ENCODE measurements around the gene PLA2G6. TPM values are rescaled to one million over a fixed set of nuclear protein-coding genes. Genes with fewer than 3 reads are reported as not detected.

PLA2G6 gene
- total RNA-seq, 2 donors from 2014 or later: 41.5 to 68.0 TPM

- ATAC-seq (no peak), DNase-seq (no peak)
- TF ChIP-seq CTCF (IDR thresholded peaks at IDR 0.05) (no peak), POLR2A (IDR thresholded peaks at IDR 0.05) (no peak)
- no peak overlapping the region for H3K27ac ChIP-seq
- no peak overlapping the region for H3K4me3 ChIP-seq
- no peaks in the 10 kb centered on the region for H3K27me3 ChIP-seq
- 90 to 92% methylated on average over 7 to 11 of the region's 11 CpGs for WGBS, 2 donors
- H3K36me3 ChIP-seq (replicated peaks in 1 of 2; ENCODE audit: insufficient read depth in 1 of 2, low read depth in 2 of 2): no peaks in the 10 kb centered on the region
- no peaks in the 10 kb centered on the region for H3K9me3 ChIP-seq
- intact Hi-C loops (cut with DNase I): no loop called here
- no peaks in the 10 kb centered on the region for H3K4me1 ChIP-seq
Observed at GRCh38 chr22:38139901-38140300, 41.7 kb downstream of the PLA2G6 start.

- H3K9me3 ChIP-seq: no peaks in the 10 kb centered on the region
- no peak for TF ChIP-seq CTCF (IDR thresholded peaks at IDR 0.05)
- no peak for TF ChIP-seq POLR2A (IDR thresholded peaks at IDR 0.05)
- no peaks in the 10 kb centered on the region for H3K36me3 ChIP-seq (replicated peaks in 1 of 2; ENCODE audit: insufficient read depth in 1 of 2, low read depth in 2 of 2)
- H3K27ac ChIP-seq: no peak overlapping the region
- intact Hi-C loops (cut with DNase I): no loop called here
- DNase-seq (no peak), ATAC-seq (no peak)
- no peaks in the 10 kb centered on the region for H3K27me3 ChIP-seq
- WGBS, 2 donors: 80 to 84% methylated on average over 5 of the region's 5 CpGs
- no peaks in the 10 kb centered on the region for H3K4me1 ChIP-seq
- H3K4me3 ChIP-seq: no peak overlapping the region
Observed at GRCh38 chr22:38138961-38139360, 42.7 kb downstream of the PLA2G6 start.

- ATAC-seq: no peak
- 85 to 90% methylated on average over 7 to 9 of the region's 9 CpGs for WGBS, 2 donors
Observed at GRCh38 chr22:38137876-38138687, 43.5 kb downstream of the PLA2G6 start.

GRCh38 chr22:38136607-38137006 lies 45.0 kb downstream of the PLA2G6 start:
- DNase-seq (no peak), ATAC-seq (no peak)
- Histone ChIP-seq H3K27me3 (no peaks in the 10 kb centered on the region), H3K27ac (no peak overlapping the region), H3K4me1 (no peaks in the 10 kb centered on the region), H3K9me3 (no peaks in the 10 kb centered on the region), H3K4me3 (no peak overlapping the region), H3K36me3 (replicated peaks in 1 of 2; ENCODE audit: insufficient read depth in 1 of 2, low read depth in 2 of 2) (no peaks in the 10 kb centered on the region)
- intact Hi-C loops (cut with DNase I): no loop called here
- no peak for TF ChIP-seq CTCF (IDR thresholded peaks at IDR 0.05)
- TF ChIP-seq POLR2A (IDR thresholded peaks at IDR 0.05): no peak
- 100% methylated on average over 1 of the region's 1 CpG for WGBS, 2 donors

More at GRCh38 chr22:38137876-38138687, 43.5 kb downstream of the PLA2G6 start:
- Histone ChIP-seq H3K4me3 (no peak overlapping the region), H3K27ac (no peak overlapping the region), H3K9me3 (no peaks in the 10 kb centered on the region), H3K36me3 (replicated peaks in 1 of 2; ENCODE audit: insufficient read depth in 1 of 2, low read depth in 2 of 2) (no peaks in the 10 kb centered on the region), H3K4me1 (no peaks in the 10 kb centered on the region), H3K27me3 (no peaks in the 10 kb centered on the region)
- no peak for DNase-seq
- intact Hi-C loops (cut with DNase I): no loop called here
- TF ChIP-seq CTCF (IDR thresholded peaks at IDR 0.05): no peak
- TF ChIP-seq POLR2A (IDR thresholded peaks at IDR 0.05): no peak
